Osteocyte (in vitro differentiated cells): ENCODE data around the gene NR5A2. TPM values are rescaled to one million over a fixed set of nuclear protein-coding genes. Genes with fewer than 3 reads are reported as not detected.

Experiments
- DNase-seq: peaks from one replicate; pipeline ENCODE4 v3.0.0; 2021; ENCODE audit warnings: mixed read lengths; ENCODE audit not compliant: unreplicated experiment; ENCODE audit errors: extremely low spot score
- H3K27ac Mint-ChIP-seq: one replicate; pipeline ENCODE4 v1.8.0; 2021; ENCODE audit warnings: mild to moderate bottlenecking, mixed read lengths; ENCODE audit not compliant: unreplicated experiment
- H3K27me3 Mint-ChIP-seq: one replicate; pipeline ENCODE4 v1.8.0; 2021; ENCODE audit warnings: mixed read lengths; ENCODE audit not compliant: unreplicated experiment
- H3K36me3 Mint-ChIP-seq: one replicate; pipeline ENCODE4 v1.8.0; 2021; ENCODE audit warnings: mixed read lengths; ENCODE audit not compliant: unreplicated experiment
- H3K4me1 Mint-ChIP-seq: one replicate; pipeline ENCODE4 v1.8.0; 2021; ENCODE audit warnings: mixed read lengths; ENCODE audit not compliant: unreplicated experiment
- H3K4me3 Mint-ChIP-seq: one replicate; pipeline ENCODE4 v1.8.0; 2021; ENCODE audit warnings: mild to moderate bottlenecking, moderate library complexity, mixed read lengths; ENCODE audit not compliant: unreplicated experiment
- H3K9me3 Mint-ChIP-seq: one replicate; pipeline ENCODE4 v1.8.0; 2021; ENCODE audit warnings: mixed read lengths; ENCODE audit not compliant: unreplicated experiment
- CTCF ChIP-seq: fragments of 200-600 bp; sonication (generic); IDR thresholded peaks from 2 replicates; pipeline ENCODE4 v1.5.0; 2021; ENCODE audit warnings: antibody characterized with exemption, mild to moderate bottlenecking, moderate library complexity
- total RNA-seq: library from RNA; stranded (reverse); gene quantifications from 2 replicates; pipeline ENCODE4 v1.2.1, GENCODE V29; 2021

Gene NR5A2
- total RNA-seq, 1 donor from 2014 or later = not detected

GRCh38 chr1:200165493-200166220, 138.1 kb downstream of the NR5A2 start:
- no peaks in the 10 kb centered on the region for H3K36me3 Mint-ChIP-seq
- H3K4me3 Mint-ChIP-seq = no peak overlapping the region
- peaks cover 5% of the 10 kb centered on the region for H3K27me3 Mint-ChIP-seq
- H3K9me3 Mint-ChIP-seq = no peaks in the 10 kb centered on the region
- no peak for TF ChIP-seq CTCF
- H3K27ac Mint-ChIP-seq = no peak overlapping the region
- H3K4me1 Mint-ChIP-seq = no peaks in the 10 kb centered on the region
- DNase-seq = no peak

- Mint-ChIP-seq H3K4me1 (no peaks in the 10 kb centered on the region), H3K27ac (no peak overlapping the region), H3K36me3 (no peaks in the 10 kb centered on the region), H3K9me3 (no peaks in the 10 kb centered on the region), H3K27me3 (peaks cover 9% of the 10 kb centered on the region), H3K4me3 (no peak overlapping the region)
- no peak for DNase-seq
- TF ChIP-seq CTCF = no peak
Measured at GRCh38 chr1:200166411-200166810, 138.9 kb downstream of the NR5A2 start.

- Mint-ChIP-seq H3K4me3 (no peak overlapping the region), H3K36me3 (no peaks in the 10 kb centered on the region), H3K9me3 (no peaks in the 10 kb centered on the region), H3K27ac (no peak overlapping the region), H3K4me1 (peaks cover 7% of the 10 kb centered on the region), H3K27me3 (peaks cover 9% of the 10 kb centered on the region)
- no peak for TF ChIP-seq CTCF
- no peak for DNase-seq
Measured at GRCh38 chr1:200168926-200169325, 141.4 kb downstream of the NR5A2 start.

GRCh38 chr1:200172311-200172710, 144.8 kb downstream of the NR5A2 start:
- H3K27ac Mint-ChIP-seq = no peak overlapping the region
- no peaks in the 10 kb centered on the region for H3K36me3 Mint-ChIP-seq
- H3K4me3 Mint-ChIP-seq = no peak overlapping the region
- no peaks in the 10 kb centered on the region for H3K9me3 Mint-ChIP-seq
- DNase-seq = no peak
- peaks cover 9% of the 10 kb centered on the region for H3K27me3 Mint-ChIP-seq
- peaks cover 8% of the 10 kb centered on the region for H3K4me1 Mint-ChIP-seq
- TF ChIP-seq CTCF = no peak

GRCh38 chr1:200173097-200173618, 145.6 kb downstream of the NR5A2 start:
- H3K36me3 Mint-ChIP-seq = no peaks in the 10 kb centered on the region
- peaks cover 11% of the 10 kb centered on the region for H3K4me1 Mint-ChIP-seq
- no peak for DNase-seq
- no peak overlapping the region for H3K27ac Mint-ChIP-seq
- no peak for TF ChIP-seq CTCF
- H3K27me3 Mint-ChIP-seq = peaks cover 7% of the 10 kb centered on the region
- no peak overlapping the region for H3K4me3 Mint-ChIP-seq
- H3K9me3 Mint-ChIP-seq = no peaks in the 10 kb centered on the region
